Progenitor cell of endocrine pancreas (in vitro differentiated cells): ENCODE measurements around the gene CABLES2. TPM values are rescaled to one million over a fixed set of nuclear protein-coding genes. Genes with fewer than 3 reads are reported as not detected.

Experiments used
- DNase-seq: peaks from one replicate; pipeline ENCODE4 v3.0.0; 2021; ENCODE audit warnings: low spot score; ENCODE audit not compliant: unreplicated experiment
- H3K27ac Mint-ChIP-seq: 2 replicates; pipeline ENCODE4 v1.8.0; 2021; ENCODE audit warnings: mild to moderate bottlenecking, moderate library complexity, mixed read lengths
- H3K27me3 Mint-ChIP-seq: 2 replicates; pipeline ENCODE4 v1.8.0; 2021; ENCODE audit warnings: mixed read lengths
- H3K36me3 Mint-ChIP-seq: 2 replicates; pipeline ENCODE4 v1.8.0; 2022; ENCODE audit warnings: mixed read lengths; ENCODE audit not compliant: insufficient read depth
- H3K4me1 Mint-ChIP-seq: 2 replicates; pipeline ENCODE4 v1.8.0; 2021; ENCODE audit warnings: low read depth, mixed read lengths
- H3K4me3 Mint-ChIP-seq: 2 replicates; pipeline ENCODE4 v1.8.0; 2021; ENCODE audit warnings: low read depth, mild to moderate bottlenecking, moderate library complexity, mixed read lengths
- H3K9me3 Mint-ChIP-seq: 2 replicates; pipeline ENCODE4 v1.8.0; 2021; ENCODE audit warnings: low read depth, mixed read lengths
- total RNA-seq: library from RNA; stranded (reverse); gene quantifications from 2 replicates; pipeline ENCODE4 v1.2.1, GENCODE V29; 2021
- TF ChIP-seq, protein P1 (sequence below): fragments of 200-600 bp; sonication (generic); IDR thresholded peaks from one replicate; pipeline ENCODE4 v1.5.0; 2021; ENCODE audit warnings: antibody characterized with exemption, mild to moderate bottlenecking; ENCODE audit not compliant: unreplicated experiment

CABLES2 gene
- total RNA-seq, 1 donor from 2014 or later, result 21.7 TPM

DNA sequence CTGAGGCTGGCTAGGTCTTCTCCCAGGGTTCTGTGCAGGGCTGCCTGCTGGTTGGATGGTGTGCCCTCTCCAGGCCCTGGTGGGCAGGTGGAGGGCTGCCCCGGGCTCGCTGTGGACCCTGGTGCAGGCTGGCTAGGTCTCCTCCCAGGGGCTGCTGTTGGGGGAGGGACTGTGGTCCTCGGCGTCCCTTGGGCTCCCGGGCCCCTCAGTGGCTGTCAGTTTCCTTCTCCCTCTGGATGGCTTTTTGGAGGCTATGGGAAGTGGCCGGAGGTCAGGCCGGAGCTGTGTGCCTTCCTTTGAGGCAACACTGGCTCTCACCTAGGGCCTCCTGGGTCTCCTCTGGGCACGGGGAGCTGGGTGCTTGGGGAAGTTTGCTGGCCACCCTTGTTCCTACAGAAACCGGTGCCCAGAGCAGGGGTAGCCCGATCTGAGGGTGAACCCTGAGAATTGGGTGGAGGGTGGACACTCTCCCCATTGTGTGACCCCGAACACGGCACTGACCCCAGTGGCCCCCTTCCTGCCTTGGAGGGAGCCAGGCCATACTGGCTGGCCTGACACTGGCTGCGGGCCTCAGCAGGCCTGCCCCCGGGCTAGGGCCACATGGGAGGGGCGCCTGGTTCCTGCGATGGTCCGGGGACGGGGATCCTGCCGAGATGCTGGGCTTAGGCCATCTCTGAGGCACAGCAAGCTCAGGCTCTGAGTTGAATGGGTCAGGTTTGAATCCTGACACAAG lies 3.8 kb upstream of the CABLES2 start:
- Mint-ChIP-seq H3K4me3 (no peak overlapping the region), H3K27ac (no peak overlapping the region), H3K27me3 (peaks cover 7% of the 10 kb centered on the region), H3K4me1 (peaks cover 4% of the 10 kb centered on the region), H3K36me3 (no peaks in the 10 kb centered on the region), H3K9me3 (no peaks in the 10 kb centered on the region)
- TF ChIP-seq, protein P1, sequence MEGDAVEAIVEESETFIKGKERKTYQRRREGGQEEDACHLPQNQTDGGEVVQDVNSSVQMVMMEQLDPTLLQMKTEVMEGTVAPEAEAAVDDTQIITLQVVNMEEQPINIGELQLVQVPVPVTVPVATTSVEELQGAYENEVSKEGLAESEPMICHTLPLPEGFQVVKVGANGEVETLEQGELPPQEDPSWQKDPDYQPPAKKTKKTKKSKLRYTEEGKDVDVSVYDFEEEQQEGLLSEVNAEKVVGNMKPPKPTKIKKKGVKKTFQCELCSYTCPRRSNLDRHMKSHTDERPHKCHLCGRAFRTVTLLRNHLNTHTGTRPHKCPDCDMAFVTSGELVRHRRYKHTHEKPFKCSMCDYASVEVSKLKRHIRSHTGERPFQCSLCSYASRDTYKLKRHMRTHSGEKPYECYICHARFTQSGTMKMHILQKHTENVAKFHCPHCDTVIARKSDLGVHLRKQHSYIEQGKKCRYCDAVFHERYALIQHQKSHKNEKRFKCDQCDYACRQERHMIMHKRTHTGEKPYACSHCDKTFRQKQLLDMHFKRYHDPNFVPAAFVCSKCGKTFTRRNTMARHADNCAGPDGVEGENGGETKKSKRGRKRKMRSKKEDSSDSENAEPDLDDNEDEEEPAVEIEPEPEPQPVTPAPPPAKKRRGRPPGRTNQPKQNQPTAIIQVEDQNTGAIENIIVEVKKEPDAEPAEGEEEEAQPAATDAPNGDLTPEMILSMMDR, result no peak
- no peak for DNase-seq

DNA sequence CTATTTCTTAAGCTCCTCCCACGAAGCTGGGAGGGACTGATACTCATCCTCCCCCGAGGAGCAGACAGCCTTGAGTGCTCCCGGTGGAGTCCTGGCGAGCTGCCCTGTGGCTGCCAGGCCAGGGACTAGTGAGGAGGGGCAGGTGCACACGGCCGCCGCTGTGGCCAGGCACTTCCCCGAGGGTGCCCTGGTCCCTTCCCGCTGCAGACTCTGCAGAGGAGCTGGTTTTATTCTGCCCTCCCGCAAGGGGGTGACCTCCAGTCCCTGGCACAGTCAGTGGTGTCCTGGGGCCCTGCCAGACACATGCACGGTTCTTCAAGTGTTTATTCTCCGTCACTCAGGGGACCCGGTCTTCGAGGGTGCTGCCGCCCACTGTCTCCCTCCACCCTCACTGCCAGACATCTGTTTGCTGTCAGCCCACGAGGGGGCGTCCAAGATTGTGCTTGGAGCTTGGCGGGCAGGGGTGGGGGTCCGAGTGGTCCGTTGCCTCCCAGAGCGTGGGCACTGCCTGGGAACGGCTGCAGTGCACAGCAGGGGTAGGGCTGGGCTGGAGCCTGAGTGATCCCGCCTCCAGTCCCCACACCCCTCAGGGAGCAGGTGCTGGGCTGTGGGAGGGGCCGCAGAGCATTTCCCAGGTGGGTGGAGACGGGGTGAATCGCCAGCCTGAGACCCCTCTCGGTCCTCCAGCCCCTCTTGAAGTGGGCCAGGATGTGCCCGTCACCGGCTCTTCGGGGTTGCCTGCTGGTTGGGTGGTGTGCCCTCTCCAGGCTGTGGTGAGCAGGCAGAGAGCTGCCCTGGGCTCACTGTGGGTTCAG lies 3.1 kb upstream of the CABLES2 start:
- H3K4me3 Mint-ChIP-seq, result no peak overlapping the region
- H3K27me3 Mint-ChIP-seq, result peaks cover 7% of the 10 kb centered on the region
- peaks cover 9% of the 10 kb centered on the region for H3K4me1 Mint-ChIP-seq
- TF ChIP-seq, protein P1, result peak; percentile 62
- H3K36me3 Mint-ChIP-seq, result no peaks in the 10 kb centered on the region
- no peaks in the 10 kb centered on the region for H3K9me3 Mint-ChIP-seq
- no peak overlapping the region for H3K27ac Mint-ChIP-seq
- peak; percentile 48 for DNase-seq

DNA sequence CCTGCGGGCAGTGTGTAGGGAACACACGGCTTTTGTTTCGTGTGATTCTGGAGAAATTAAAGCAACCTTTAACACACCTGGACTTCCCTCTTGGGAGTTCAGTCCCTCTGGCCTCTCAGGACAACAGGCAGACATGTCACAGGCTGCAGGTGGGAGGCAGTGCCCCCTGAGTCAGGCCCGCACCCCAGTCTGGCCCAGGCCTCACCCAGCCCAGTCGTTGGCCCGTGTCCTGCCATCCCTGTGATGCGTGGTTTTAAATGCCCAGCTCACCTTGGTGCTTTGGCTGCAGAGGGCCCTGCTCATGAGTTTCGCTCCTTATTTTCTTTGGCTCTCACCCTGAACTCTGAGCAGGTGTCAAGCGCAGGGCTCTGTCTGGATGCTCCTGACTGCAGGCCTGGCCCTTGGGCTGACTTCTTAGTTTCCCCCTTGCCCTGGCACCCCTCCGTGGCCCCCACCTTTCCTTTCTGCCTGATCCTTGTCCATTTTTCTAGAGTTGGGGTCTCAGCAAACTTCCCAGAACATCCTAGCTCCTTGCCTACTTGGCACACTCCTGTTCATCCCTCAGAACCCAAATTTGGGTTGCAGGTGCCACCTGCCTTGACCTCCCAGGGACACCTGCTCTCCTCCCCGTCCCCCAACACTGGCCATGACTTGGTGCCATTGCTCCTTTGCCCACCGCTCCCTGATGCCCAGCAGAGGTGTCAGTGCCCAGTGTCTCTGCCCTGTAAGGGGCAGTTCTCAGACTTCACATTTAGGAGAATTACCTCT lies 2.2 kb upstream of the CABLES2 start:
- Mint-ChIP-seq H3K27ac (no peak overlapping the region), H3K4me1 (peaks cover 10% of the 10 kb centered on the region), H3K27me3 (peaks cover 7% of the 10 kb centered on the region), H3K9me3 (no peaks in the 10 kb centered on the region), H3K4me3 (no peak overlapping the region), H3K36me3 (no peaks in the 10 kb centered on the region)
- TF ChIP-seq, protein P1, result no peak
- no peak for DNase-seq

DNA sequence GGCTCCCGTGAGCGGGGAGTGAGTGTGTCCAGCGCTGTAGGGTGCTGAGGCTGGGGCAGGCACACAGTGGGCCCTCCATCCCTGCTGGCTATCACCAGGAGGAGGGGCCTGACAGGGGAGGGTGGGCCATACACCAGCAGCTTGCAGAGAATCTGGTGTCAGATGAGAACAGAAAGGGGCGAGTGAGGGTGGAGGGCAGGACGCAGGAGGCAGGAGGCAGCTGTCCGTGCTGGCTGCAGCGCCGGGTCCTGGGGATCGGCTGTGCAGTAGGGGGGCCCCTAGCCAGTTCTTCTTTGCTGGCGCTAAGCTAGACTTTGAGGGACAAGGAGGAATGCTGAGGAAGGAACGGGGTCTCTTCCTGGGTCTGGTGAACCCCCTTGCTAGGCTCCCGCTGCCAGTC lies 1.6 kb upstream of the CABLES2 start:
- H3K9me3 Mint-ChIP-seq, result no peaks in the 10 kb centered on the region
- H3K36me3 Mint-ChIP-seq, result no peaks in the 10 kb centered on the region
- TF ChIP-seq, protein P1, result no peak
- H3K27me3 Mint-ChIP-seq, result peaks cover 7% of the 10 kb centered on the region
- H3K27ac Mint-ChIP-seq, result peak overlapping the region; percentile 20
- DNase-seq, result no peak
- no peak overlapping the region for H3K4me3 Mint-ChIP-seq
- H3K4me1 Mint-ChIP-seq, result peaks cover 11% of the 10 kb centered on the region

DNA sequence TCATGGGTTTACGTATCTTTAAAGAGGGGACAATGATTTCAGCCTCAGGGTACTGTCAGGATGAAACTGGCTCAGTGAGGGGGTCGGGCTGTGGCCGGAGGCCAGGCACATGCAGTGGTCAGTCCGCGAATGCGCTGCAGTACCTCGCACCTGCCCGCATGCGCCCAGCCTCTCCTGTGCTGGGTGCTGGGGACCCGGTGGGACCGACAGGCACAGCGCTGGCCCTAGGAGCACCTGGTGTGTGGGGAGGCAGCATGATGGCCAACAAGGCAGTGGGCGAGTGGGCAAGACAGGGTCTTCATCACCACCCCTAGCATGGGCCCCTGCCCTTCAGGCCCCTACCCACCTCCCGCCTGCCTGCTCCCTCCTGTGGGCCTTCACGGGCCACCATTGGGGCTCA lies 970 bp upstream of the CABLES2 start:
- Mint-ChIP-seq H3K36me3 (no peaks in the 10 kb centered on the region), H3K9me3 (no peaks in the 10 kb centered on the region), H3K27ac (no peak overlapping the region), H3K4me3 (peak overlapping the region; percentile 50), H3K4me1 (peaks cover 11% of the 10 kb centered on the region), H3K27me3 (peaks cover 7% of the 10 kb centered on the region)
- DNase-seq, result no peak
- TF ChIP-seq, protein P1, result no peak
